ENCODE measurements around the gene CA5A.
A peak's percentile ranks its signal among the peaks of the same experiment; 100 is the strongest.
"Not testable (repeated sequence)": the region's sequence is repeated elsewhere in the genome, so short reads cannot be mapped to it uniquely, and the experiment has no call there.

Gene CA5A

GRCh38 chr16:87936375-87937230, at the start of gene CA5A:
Gene CA5A (minus strand): TSS chr16:87936529. CDS start chr16:87936450, 79 bp downstream.
- DNase-seq: no peak

- not testable (repeated sequence) for DNase-seq
These were observed 49.2 kb upstream of the CA5A start for GRCh38 chr16:87985493-87985892.

DNA sequence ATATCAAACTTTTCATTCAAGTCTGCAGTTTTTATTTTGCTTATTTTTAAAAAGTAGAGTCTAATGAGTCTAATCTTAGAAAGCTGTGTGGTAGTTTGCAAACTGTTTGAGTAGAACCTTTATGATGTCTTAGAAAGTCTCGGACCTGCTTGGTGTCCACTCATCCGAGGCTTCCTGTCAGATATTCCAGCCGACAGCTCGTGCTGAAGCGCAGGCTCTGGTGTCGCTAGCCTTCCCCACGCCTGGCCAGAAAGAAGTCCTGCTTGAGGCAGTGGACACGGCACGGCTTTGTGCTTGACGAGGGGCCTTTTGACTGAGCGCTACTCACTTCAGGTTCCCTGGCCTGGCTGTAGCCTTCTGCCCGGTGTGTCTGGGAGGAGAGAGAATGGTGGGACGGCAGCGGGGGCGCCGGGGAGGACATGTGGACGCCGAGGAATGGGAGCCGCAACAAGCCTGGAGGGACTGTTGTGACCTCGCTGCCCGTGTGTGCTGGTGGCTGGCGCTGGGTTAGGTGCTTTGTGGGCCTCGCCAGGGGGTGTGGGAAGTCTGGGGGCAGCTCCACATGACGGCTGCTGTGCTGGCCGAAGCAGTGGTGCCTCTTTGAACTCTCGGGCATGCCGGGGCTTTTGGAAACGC, 48.4 kb upstream of the CA5A start:
- no peak for DNase-seq

DNA sequence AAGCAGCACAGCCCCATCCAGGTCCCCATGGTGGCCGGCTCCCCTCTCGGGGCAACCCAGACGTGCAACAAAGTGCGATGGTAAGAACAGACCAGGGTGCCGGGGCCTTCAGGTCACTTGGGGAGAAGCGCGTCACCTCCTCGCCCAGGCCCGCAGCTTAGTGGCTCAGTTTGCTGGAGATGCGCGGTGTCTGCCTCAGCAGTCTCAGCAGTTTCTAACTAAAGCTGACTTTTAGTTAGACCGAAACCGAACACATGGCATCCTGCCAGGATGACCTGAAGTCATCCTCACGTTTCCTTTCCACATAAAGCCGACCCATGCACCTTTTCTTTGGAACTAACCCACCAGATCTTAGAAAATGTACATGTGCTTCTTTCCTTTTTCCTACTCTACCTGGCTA, 47.9 kb upstream of the CA5A start:
- not testable (repeated sequence) for DNase-seq

DNA sequence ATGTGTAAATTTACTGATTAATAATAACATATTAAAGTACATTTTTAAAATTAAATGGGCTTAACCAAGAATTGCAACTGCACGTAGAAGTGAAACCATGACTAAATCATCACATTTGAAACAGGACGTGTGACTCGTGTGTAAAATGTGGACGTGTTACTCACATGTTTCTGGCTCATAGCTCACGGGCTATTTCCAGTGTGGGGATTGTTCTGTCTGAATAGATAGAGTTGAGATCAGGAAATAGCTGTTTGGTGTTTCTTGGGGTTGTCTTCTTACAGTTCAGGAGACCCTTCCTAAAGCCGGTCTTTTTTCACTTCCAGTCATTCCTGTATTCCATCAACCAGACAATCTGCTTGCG, 47.4 kb upstream of the CA5A start:
- DNase-seq: not testable (repeated sequence)

GRCh38 chr16:87983072-87983736, 46.9 kb upstream of the CA5A start:
- not testable (repeated sequence) for DNase-seq

DNA sequence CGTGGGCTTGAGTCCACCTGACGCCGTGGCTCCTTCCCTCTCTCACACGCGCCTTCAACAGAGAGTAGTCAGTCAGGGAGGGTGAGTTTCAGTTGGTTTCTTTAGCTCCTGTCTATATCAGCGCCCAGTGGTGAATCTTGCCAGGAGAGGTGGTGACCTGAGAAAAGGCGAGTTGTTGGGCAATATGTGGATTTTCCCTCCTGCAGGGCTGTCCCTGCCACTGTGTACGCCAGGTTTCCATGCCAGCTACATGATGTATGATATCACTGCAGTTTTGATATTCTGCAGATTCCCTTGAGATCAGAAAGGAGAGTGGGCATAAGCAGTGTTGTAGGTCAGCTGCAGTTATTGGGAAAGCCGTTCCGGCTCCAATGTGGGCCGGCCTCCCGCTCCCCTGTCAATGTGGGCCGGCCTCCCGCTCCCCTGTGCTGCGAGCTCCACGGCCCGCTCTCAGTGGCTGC, 46.3 kb upstream of the CA5A start:
- DNase-seq: no peak

GRCh38 chr16:87981376-87981775, 45.0 kb upstream of the CA5A start:
- not testable (repeated sequence) for DNase-seq

DNA sequence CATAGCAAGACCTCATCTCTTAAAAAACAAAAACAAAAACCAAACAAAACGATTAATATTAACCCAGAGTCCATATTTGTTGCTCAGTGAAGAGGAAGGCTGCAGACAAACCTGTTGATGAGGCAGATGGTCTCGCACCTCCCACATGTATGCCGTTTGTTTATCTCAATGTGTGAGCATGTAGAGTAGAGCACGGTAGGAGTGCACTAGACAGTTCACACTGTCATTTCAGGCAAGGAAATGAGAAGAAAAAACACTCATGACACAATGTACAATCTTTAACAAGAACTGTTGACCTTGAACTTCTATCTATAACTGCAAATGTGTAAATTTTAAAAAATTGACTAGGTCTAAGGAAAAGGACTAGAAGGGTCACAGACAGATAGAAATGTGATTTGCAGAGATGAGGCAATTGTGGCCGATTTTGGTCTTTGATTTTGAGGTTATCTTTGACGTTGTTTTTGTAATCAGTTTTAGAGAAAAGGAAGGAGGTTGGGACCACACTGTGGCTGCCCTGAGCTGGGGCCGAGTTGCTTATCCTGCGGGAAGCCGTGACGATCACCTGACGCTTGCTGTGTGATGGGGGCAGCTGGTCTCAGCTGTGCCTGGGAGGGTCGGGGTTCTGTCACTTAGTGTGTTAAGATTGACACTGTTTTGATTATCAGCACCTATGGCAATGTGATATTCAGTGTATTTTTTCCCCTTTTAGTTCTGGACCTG, 43.7 kb upstream of the CA5A start:
- DNase-seq: not testable (repeated sequence)

GRCh38 chr16:87979352-87979751, 43.0 kb upstream of the CA5A start:
- DNase-seq: no peak

DNA sequence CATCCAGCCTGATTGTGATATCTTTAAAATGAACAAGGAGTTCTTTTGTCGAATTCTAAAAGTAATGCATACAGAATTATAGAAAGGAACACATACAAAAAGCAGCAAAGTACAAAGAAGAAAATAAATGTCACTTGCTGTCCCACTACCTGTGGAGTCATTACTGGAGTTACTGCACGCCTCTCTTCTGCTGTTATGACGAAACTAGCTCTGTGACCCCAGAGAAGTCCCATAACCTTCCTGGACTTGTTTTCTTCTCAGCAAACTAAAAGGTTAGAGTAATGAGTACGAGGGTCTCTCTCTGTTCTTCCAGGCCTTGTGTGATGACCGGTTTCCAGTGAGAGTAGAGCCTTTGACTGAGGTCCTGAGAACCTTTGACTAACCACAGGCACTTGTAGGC, 41.8 kb upstream of the CA5A start:
- no peak for DNase-seq

DNA sequence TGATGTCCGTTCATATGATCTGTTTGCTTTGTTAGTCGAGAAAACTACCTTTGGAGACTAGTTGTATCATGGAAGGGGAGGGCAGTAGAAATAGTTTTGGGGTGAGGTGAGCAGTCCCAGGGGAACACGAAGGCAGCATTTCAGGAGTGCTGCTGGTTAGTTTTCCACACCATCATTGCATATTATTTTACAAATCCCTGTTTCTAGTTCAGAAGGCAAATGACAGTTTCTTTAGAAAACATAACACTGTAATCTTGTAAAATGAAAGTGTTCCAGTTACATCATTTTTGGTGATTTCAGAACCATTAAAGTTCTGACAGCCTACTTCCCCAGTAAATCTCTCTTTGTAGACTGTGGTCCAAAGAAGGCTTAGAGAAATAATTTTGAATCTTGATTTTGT, 40.3 kb upstream of the CA5A start:
- DNase-seq: no peak

DNA sequence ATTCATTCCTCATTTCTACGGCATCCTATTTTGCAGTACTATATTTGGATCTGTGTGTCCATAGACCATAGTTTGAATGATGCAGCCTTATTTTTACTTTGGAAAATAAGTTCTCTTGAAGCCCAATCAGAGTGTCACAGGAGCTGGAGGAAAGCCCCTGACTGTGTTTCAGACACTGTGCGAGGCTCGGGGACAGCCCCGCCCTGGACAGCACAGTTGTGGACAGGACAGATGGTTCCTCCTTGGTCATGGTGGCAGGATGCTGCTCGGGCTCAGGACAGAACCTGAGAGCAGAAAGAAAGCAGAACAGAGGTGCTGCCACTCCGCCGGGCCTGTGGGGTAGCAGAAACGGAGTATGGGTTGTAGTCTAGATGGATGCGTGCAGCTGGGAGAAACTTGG, 37.8 kb upstream of the CA5A start:
- no peak for DNase-seq

DNA sequence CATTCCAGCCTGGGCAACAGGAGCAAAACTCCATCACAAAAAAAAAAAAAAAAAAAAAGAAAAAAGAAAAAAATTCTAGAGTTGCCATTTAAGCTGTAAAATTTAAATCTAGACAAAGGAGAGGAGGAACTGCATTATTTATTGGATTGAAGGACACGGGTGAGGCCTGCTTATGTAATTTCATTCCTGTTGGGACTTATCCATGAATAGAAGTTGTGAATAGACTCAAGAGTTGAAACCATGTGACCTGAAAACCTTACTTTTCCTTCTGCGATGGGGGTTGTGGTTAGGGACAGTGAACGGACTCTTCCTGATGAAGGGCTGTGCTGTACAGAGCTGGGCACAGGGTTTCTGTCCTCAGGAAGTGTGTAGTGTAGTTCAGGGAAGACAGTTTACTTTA, 37.4 kb upstream of the CA5A start:
- DNase-seq: no peak

DNA sequence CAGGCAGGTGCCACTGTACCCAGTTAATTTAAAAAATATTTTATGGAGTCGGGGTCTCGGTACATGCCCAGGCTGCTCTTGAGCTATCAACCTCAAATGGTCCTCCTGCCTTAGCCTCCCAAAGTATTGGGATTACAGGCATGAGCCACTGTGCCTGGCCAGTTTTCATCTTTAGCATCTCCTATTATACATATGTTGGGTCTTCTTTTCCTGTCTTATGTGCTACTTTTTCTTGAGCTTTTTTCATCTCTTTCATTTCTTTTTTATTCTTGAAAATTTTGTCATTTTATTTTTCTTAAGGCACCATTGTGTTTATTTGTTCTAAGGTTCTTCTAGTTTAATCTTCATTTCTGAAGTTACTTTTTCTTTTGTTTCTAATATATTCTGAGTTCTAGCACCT, 35.6 kb upstream of the CA5A start:
- DNase-seq: no peak

GRCh38 chr16:87970186-87970585, 33.9 kb upstream of the CA5A start:
- DNase-seq: no peak

DNA sequence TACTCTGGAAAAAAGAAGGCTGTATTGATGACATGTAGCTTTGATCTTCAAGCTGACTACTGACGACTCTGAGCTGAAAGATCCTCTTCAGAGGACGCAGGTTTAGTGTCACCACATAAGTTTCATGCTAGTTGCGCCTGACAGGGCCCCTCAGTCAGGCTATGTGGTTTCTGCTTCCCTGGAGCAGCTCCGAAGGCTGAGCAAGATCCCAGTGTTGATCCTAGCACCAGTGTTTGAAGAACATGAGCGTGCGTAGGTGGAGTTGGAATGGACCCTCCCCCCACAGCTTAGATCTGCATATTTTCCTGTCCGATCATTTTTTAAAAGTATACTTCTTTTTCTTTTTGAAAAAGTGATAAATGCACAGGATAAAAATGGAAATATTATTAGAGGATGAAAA, 32.2 kb upstream of the CA5A start:
- DNase-seq: no peak

DNA sequence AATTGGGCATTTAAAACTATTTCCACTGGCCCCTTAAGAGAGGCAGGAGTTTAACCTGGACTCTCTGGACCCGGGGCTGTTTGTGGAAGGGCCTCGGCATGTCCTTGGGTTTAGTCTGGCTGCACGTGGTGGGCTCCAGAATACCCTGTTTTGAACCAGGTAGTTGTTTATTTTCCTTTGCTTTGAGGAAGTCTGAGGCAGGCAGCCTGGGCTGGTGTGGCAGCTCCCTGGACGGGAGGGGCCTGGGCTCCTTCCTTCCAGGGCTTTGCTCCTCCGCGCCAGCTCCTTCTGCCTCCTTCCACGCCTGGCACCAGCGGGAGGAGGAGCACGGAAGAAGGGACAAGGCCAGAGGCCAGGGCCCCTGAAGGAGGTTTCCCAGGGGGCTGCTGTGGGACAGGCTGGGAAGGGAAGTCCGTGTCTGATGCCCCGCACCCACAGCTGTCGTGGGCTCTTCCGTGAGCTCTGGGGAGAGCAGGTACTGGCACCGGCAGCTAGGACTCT, 30.4 kb upstream of the CA5A start:
- no peak for DNase-seq

GRCh38 chr16:87966064-87966645, 29.8 kb upstream of the CA5A start:
- DNase-seq: no peak

DNA sequence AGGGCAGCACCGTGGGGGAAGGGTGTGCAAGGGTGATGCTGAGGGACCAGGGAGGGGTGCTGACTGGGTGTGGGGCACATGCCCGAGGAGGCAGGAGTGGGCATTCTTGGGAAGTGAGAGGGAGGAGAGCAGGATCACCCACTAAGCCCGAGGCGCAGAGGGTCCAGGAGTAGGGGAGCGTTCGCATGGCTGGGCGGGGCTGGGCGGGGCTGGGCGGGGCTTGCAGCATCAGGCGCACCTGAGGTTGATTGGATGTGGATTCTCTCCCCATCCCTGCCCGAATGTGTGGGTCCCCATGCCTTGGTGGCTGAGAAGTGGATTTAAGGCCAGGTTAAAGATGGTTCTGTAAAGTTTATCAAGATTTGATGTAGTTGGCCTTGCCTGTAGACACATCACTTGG, 29.1 kb upstream of the CA5A start:
- no peak for DNase-seq

GRCh38 chr16:87964049-87964659, 27.8 kb upstream of the CA5A start:
- DNase-seq: no peak

- peak; percentile 52 for DNase-seq
These were observed 27.1 kb upstream of the CA5A start for GRCh38 chr16:87963400-87963799.
